ENCODE measurements around the gene SUCO. TPM values are rescaled to one million over a fixed set of nuclear protein-coding genes. Genes with fewer than 3 reads are reported as not detected.
A peak's percentile ranks its signal among the peaks of the same experiment; 100 is the strongest.
"Not testable (repeated sequence)": the region's sequence is repeated elsewhere in the genome, so short reads cannot be mapped to it uniquely, and the experiment has no call there.

The SUCO gene
- total RNA-seq, result 15.9 TPM
- long read RNA-seq, partial matches to known transcripts, result 4 of 5 reads
- long read RNA-seq, other reads (novel, unspliced or antisense), result 1 of 5 reads

- DNase-seq (peak; percentile 100), ATAC-seq (ENCODE audit: poor library complexity) (peak; percentile 96)
- intact Hi-C loops (cut with DNase I), result no loop called here
Measured at GRCh38 chr1:172532700-172533512, at the start of gene SUCO. Gene SUCO, plus strand, starts transcription at chr1:172533150. Its CDS starts 286 bp downstream, at chr1:172533436.

GRCh38 chr1:172483448-172483847 lies 49.5 kb upstream of the SUCO start:
- ATAC-seq (ENCODE audit: poor library complexity), result no peak
- no peak for DNase-seq
- intact Hi-C loops (cut with DNase I), result no loop called here

GRCh38 chr1:172484252-172484651 lies 48.7 kb upstream of the SUCO start:
- ATAC-seq (ENCODE audit: poor library complexity) (no peak), DNase-seq (no peak)
- intact Hi-C loops (cut with DNase I), result no loop called here

- intact Hi-C loops (cut with DNase I), result no loop called here
- no peak for DNase-seq
- ATAC-seq (ENCODE audit: poor library complexity), result no peak
Measured at GRCh38 chr1:172485626-172486025, 47.3 kb upstream of the SUCO start.

- intact Hi-C loops (cut with DNase I), result no loop called here
- ATAC-seq (ENCODE audit: poor library complexity) (no peak), DNase-seq (no peak)
Measured at GRCh38 chr1:172486805-172487454, 46.0 kb upstream of the SUCO start.

GRCh38 chr1:172487550-172487949 lies 45.4 kb upstream of the SUCO start:
- intact Hi-C loops (cut with DNase I), result no loop called here
- no peak for ATAC-seq (ENCODE audit: poor library complexity)
- no peak for DNase-seq

GRCh38 chr1:172488393-172488792 lies 44.6 kb upstream of the SUCO start:
- ATAC-seq (ENCODE audit: poor library complexity), result no peak
- intact Hi-C loops (cut with DNase I), result no loop called here
- no peak for DNase-seq

- no peak for DNase-seq
- intact Hi-C loops (cut with DNase I), result no loop called here
- no peak for ATAC-seq (ENCODE audit: poor library complexity)
Measured at GRCh38 chr1:172489847-172490246, 43.1 kb upstream of the SUCO start.

- ATAC-seq (ENCODE audit: poor library complexity), result no peak
- intact Hi-C loops (cut with DNase I), result no loop called here
- no peak for DNase-seq
Measured at GRCh38 chr1:172492421-172492820, 40.5 kb upstream of the SUCO start.

- ATAC-seq (ENCODE audit: poor library complexity) (no peak), DNase-seq (no peak)
- intact Hi-C loops (cut with DNase I), result no loop called here
Measured at GRCh38 chr1:172494166-172494565, 38.8 kb upstream of the SUCO start.

- intact Hi-C loops (cut with DNase I); ATAC-seq (ENCODE audit: poor library complexity); DNase-seq: not testable (repeated sequence)
Measured at GRCh38 chr1:172496127-172496526, 36.8 kb upstream of the SUCO start.

GRCh38 chr1:172496678-172497077 lies 36.3 kb upstream of the SUCO start:
- ATAC-seq (ENCODE audit: poor library complexity), result no peak

GRCh38 chr1:172497230-172497629 lies 35.7 kb upstream of the SUCO start:
- intact Hi-C loops (cut with DNase I), result no loop called here
- DNase-seq, result no peak
- ATAC-seq (ENCODE audit: poor library complexity), result peak; percentile 29

More at GRCh38 chr1:172496678-172497077, 36.3 kb upstream of the SUCO start:
- intact Hi-C loops (cut with DNase I), result no loop called here
- DNase-seq, result no peak

GRCh38 chr1:172498857-172499256 lies 34.1 kb upstream of the SUCO start:
- no peak for ATAC-seq (ENCODE audit: poor library complexity)
- intact Hi-C loops (cut with DNase I), result no loop called here
- peak; percentile 38 for DNase-seq

- ATAC-seq (ENCODE audit: poor library complexity) (peak; percentile 55), DNase-seq (no peak)
- intact Hi-C loops (cut with DNase I), result no loop called here
Measured at GRCh38 chr1:172499636-172500141, 33.3 kb upstream of the SUCO start.

GRCh38 chr1:172500207-172500606 lies 32.7 kb upstream of the SUCO start:
- intact Hi-C loops (cut with DNase I), result no loop called here
- no peak for DNase-seq
- no peak for ATAC-seq (ENCODE audit: poor library complexity)

GRCh38 chr1:172507741-172508140 lies 25.2 kb upstream of the SUCO start:
- ATAC-seq (ENCODE audit: poor library complexity) (no peak), DNase-seq (no peak)
- intact Hi-C loops (cut with DNase I), result no loop called here

- DNase-seq (no peak), ATAC-seq (ENCODE audit: poor library complexity) (no peak)
- intact Hi-C loops (cut with DNase I), result no loop called here
Measured at GRCh38 chr1:172510479-172510878, 22.5 kb upstream of the SUCO start.

GRCh38 chr1:172512591-172512990 lies 20.4 kb upstream of the SUCO start:
- intact Hi-C loops (cut with DNase I), result no loop called here
- DNase-seq (no peak), ATAC-seq (ENCODE audit: poor library complexity) (no peak)

GRCh38 chr1:172513479-172513878 lies 19.5 kb upstream of the SUCO start:
- DNase-seq (no peak), ATAC-seq (ENCODE audit: poor library complexity) (no peak)
- intact Hi-C loops (cut with DNase I), result no loop called here

Measured in Right ventricle myocardium superior (tissue), 1 donor.